PC-9 (cell line): ENCODE measurements around the gene C1orf21. TPM values are rescaled to one million over a fixed set of nuclear protein-coding genes. Genes with fewer than 3 reads are reported as not detected.

Experiments
- BruUV-seq: library from RNA; stranded (reverse); fragments of 400-500 nt; replicated peaks from 2 replicates; lab custom pipeline; 2021; lab: Mats Ljungman, UMichigan
- CTCF ChIA-PET: fragments of 300-600 bp; sonication (Branson Sonifier 250); formaldehyde crosslinking; loops from one replicate; lab custom pipeline; 2022; ENCODE audit warnings: antibody characterized with exemption; lab: Charles Lee
- POLR2A ChIA-PET: fragments of 300-600 bp; sonication (Branson Sonifier 250); formaldehyde crosslinking; loops from one replicate; lab custom pipeline; 2022; ENCODE audit warnings: antibody characterized with exemption; ENCODE audit not compliant: unreplicated experiment; lab: Charles Lee
- DNase-seq, 2 experiments: peaks; one replicate each; pipeline versions ENCODE4 v3.0.0 to v3.0.0-alpha.2; 2015 to 2022; ENCODE audit warnings: mixed read lengths in 1 of 2
- H2AFZ ChIP-seq: fragments of 200-600 bp; sonication (generic); 2 replicates; pipeline ENCODE4 v1.8.1; 2017; ENCODE audit warnings: antibody characterized with exemption
- H3F3A ChIP-seq: fragments of 200-600 bp; sonication (generic); 2 replicates; pipeline ENCODE4 v1.8.1; 2017; ENCODE audit warnings: antibody characterized with exemption, mild to moderate bottlenecking, low read depth; ENCODE audit not compliant: insufficient read depth
- H3K27ac ChIP-seq: fragments of 200-600 bp; sonication (generic); 2 replicates; pipeline ENCODE4 v1.6.1; 2016; ENCODE audit warnings: mixed run types
- H3K27me3 ChIP-seq: fragments of 200-600 bp; sonication (generic); 2 replicates; pipeline ENCODE4 v1.6.1; 2016; ENCODE audit warnings: low read depth, mixed run types; ENCODE audit not compliant: insufficient read depth
- H3K36me3 ChIP-seq: fragments of 200-600 bp; sonication (generic); 2 replicates; pipeline ENCODE4 v1.6.1; 2016; ENCODE audit warnings: low read depth, mixed run types
- H3K4me1 ChIP-seq: fragments of 200-600 bp; sonication (generic); replicated peaks from 2 replicates; pipeline ENCODE4 v1.6.1; 2016; ENCODE audit warnings: mixed run types; ENCODE audit not compliant: insufficient read depth
- H3K4me2 ChIP-seq: fragments of 200-600 bp; sonication (generic); 2 replicates; pipeline ENCODE4 v1.6.1; 2017; ENCODE audit warnings: mixed run types
- H3K4me3 ChIP-seq: fragments of 200-600 bp; sonication (generic); 2 replicates; pipeline ENCODE4 v1.6.1; 2016; ENCODE audit warnings: mixed run types
- H3K79me2 ChIP-seq: fragments of 200-600 bp; sonication (generic); 2 replicates; pipeline ENCODE4 v1.6.1; 2017; ENCODE audit warnings: low read depth, mixed run types
- H3K9me2 ChIP-seq: fragments of 200-600 bp; sonication (generic); 2 replicates; pipeline ENCODE4 v1.8.1; 2017; ENCODE audit warnings: mild to moderate bottlenecking; ENCODE audit not compliant: insufficient read depth
- H3K9me3 ChIP-seq: fragments of 200-600 bp; sonication (generic); 2 replicates; pipeline ENCODE4 v1.8.1; 2016; ENCODE audit warnings: low read depth; ENCODE audit not compliant: insufficient read depth
- H4K20me1 ChIP-seq: fragments of 200-600 bp; sonication (generic); 2 replicates; pipeline ENCODE4 v1.8.1; 2017; ENCODE audit not compliant: insufficient read depth
- EZH2 ChIP-seq: fragments of 200-600 bp; sonication (generic); IDR thresholded peaks from 2 replicates; pipeline ENCODE4 v1.8.0; 2017; ENCODE audit warnings: antibody characterized with exemption, low read depth
- intact Hi-C: fragments of 100-400 bp; cut with micrococcal nuclease; formaldehyde crosslinking; loops from one replicate; pipeline ENCODE4 v1.10.0; 2022; ENCODE audit not compliant: unreplicated experiment
- total RNA-seq: library from RNA; stranded (reverse); gene quantifications from 2 replicates; pipeline ENCODE4 v1.2.3, GENCODE V29; 2021
- TF ChIP-seq, protein P1 (sequence below): fragments of 200-600 bp; sonication (generic); conservative IDR thresholded peaks from 2 replicates; pipeline ENCODE4 v1.6.1; 2017; ENCODE audit warnings: mixed run types, antibody characterized with exemption, mild to moderate bottlenecking, moderate library complexity

Gene C1orf21
- total RNA-seq, 1 experiment from 2014 or later: 13.8 TPM

DNA sequence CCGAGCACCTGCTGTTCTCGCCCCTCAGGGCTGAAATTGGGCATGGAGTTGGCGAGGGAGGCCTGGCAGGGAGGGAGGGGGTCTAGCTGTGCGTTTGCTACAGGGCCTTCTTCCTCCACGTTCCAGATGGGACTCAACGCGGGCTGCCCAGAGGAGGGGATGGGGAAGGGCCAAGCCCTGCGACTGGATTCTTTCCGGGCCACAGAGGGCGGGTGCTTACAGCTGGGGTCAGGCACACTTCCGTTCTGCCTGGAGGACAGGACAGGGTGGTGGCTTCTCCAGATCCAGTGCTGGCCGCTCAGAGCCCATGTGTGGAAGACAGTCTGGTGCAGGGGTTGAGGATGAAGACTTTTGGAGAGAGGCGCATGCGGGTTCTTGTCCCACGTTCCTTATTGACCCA lies 277.8 kb downstream of the C1orf21 start:
- CTCF ChIA-PET: interaction anchor here (1.2 to 1.5 kb wide), 3 partner anchors 27 to 613 kb away, joined by 3 to 5 read pairs (median 4); partner anchors contain the start of gene TSEN15
- Histone ChIP-seq H2AFZ (no peak overlapping the region), H3K79me2 (no peaks in the 10 kb centered on the region), H3K27me3 (no peaks in the 10 kb centered on the region), H4K20me1 (no peaks in the 10 kb centered on the region), H3K27ac (no peak overlapping the region), H3K36me3 (no peaks in the 10 kb centered on the region), H3K9me2 (no peaks in the 10 kb centered on the region), H3F3A (no peaks in the 10 kb centered on the region), H3K4me2 (no peak overlapping the region), H3K4me3 (no peak overlapping the region), H3K9me3 (no peaks in the 10 kb centered on the region), H3K4me1 (no peaks in the 10 kb centered on the region)
- intact Hi-C loops: loop anchor here (1.0 to 10.0 kb wide), 5 partner anchors 100 to 747 kb away; partner anchors contain the start of gene C1orf21
- no peak for TF ChIP-seq EZH2
- TF ChIP-seq, protein P1, sequence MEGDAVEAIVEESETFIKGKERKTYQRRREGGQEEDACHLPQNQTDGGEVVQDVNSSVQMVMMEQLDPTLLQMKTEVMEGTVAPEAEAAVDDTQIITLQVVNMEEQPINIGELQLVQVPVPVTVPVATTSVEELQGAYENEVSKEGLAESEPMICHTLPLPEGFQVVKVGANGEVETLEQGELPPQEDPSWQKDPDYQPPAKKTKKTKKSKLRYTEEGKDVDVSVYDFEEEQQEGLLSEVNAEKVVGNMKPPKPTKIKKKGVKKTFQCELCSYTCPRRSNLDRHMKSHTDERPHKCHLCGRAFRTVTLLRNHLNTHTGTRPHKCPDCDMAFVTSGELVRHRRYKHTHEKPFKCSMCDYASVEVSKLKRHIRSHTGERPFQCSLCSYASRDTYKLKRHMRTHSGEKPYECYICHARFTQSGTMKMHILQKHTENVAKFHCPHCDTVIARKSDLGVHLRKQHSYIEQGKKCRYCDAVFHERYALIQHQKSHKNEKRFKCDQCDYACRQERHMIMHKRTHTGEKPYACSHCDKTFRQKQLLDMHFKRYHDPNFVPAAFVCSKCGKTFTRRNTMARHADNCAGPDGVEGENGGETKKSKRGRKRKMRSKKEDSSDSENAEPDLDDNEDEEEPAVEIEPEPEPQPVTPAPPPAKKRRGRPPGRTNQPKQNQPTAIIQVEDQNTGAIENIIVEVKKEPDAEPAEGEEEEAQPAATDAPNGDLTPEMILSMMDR: no peak
- no peak for DNase-seq
- BruUV-seq: no TSS peak
- POLR2A ChIA-PET: no interaction called here

DNA sequence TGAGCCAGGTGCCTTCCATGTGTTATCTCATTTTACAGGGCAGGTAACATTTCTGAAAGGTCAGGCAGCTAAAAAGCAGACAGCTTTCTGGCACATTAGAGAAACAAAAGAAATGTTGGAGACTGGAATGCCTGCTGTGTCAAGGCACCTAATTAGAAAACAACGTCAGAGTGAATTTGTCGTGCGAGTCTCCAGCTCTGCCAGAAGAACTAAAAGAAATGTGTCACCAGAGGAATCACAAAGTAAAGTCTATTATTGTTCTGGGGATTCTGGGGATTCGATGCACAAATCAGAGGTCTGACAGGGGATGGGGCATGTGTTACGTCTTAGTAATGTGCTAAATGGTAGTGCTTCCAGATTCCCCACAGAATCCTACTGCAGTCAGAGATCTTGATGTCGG lies 278.5 kb downstream of the C1orf21 start:
- ChIA-PET CTCF (no interaction called here), POLR2A (no interaction called here)
- Histone ChIP-seq H3K27me3 (no peaks in the 10 kb centered on the region), H4K20me1 (no peaks in the 10 kb centered on the region), H3F3A (no peaks in the 10 kb centered on the region), H3K4me2 (no peak overlapping the region), H3K36me3 (no peaks in the 10 kb centered on the region), H2AFZ (no peak overlapping the region), H3K27ac (no peak overlapping the region), H3K79me2 (no peaks in the 10 kb centered on the region), H3K4me3 (no peak overlapping the region), H3K9me2 (no peaks in the 10 kb centered on the region), H3K4me1 (no peaks in the 10 kb centered on the region), H3K9me3 (no peaks in the 10 kb centered on the region)
- no peak for TF ChIP-seq EZH2
- TF ChIP-seq, protein P1: no peak
- no peak for DNase-seq
- no TSS peak for BruUV-seq
- intact Hi-C loops: loop anchor here (10.0 kb wide), 1 partner anchor 101 kb away; no protein-coding TSS in a partner anchor

DNA sequence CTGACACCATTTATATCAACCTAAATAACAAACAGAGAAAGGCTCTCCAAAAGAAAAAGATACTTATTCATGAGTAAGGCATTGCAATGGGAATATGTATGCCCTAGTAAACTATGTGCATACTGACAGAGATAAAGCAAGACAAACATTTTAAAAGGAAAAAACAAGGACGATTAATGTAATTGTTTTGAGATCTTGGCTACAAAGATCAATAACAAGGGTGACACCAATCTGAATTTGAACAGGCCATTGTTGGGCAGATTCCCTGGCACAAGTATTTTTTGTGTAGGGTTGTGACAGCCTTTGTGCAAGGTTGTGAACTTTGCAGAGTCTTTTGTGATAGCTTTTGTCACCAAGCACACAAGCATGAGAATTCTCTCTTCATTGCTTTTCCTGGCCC lies 282.6 kb downstream of the C1orf21 start:
- TF ChIP-seq, protein P1: no peak
- TF ChIP-seq EZH2: no peak
- intact Hi-C loops: loop anchor here (10.0 kb wide), 1 partner anchor 105 kb away; no protein-coding TSS in a partner anchor
- Histone ChIP-seq H3K36me3 (no peaks in the 10 kb centered on the region), H3K4me1 (no peaks in the 10 kb centered on the region), H3K4me3 (no peak overlapping the region), H2AFZ (no peak overlapping the region), H3K27ac (no peak overlapping the region), H3K79me2 (no peaks in the 10 kb centered on the region), H3F3A (no peaks in the 10 kb centered on the region), H3K9me3 (no peaks in the 10 kb centered on the region), H4K20me1 (peaks cover 3% of the 10 kb centered on the region; the same call in 1 of the 2 replicates), H3K27me3 (no peaks in the 10 kb centered on the region), H3K9me2 (no peaks in the 10 kb centered on the region), H3K4me2 (no peak overlapping the region)
- CTCF ChIA-PET: interaction anchor here (0.6 kb wide), 1 partner anchor 72 kb away, joined by 7 read pairs; no protein-coding TSS in a partner anchor
- no peak for DNase-seq
- BruUV-seq: no TSS peak
- POLR2A ChIA-PET: no interaction called here
